Mucosa of gallbladder (tissue), 1 donor: ENCODE results near the gene GABBR1. TPM values are rescaled to one million over a fixed set of nuclear protein-coding genes. Genes with fewer than 3 reads are reported as not detected.
"Not testable (repeated sequence)": the region's sequence is repeated elsewhere in the genome, so short reads cannot be mapped to it uniquely, and the experiment has no call there.

Source experiments
- DNase-seq: peaks from one replicate; pipeline ENCODE4 v3.0.0-alpha.2; 2020; ENCODE audit warnings: low spot score
- total RNA-seq: library from RNA; stranded (reverse); gene quantifications from one replicate; pipeline ENCODE4 v1.2.1, GENCODE V29; 2021
- donor health status: DM: no; HTN: no; CAD: no.

The GABBR1 gene
- 52.4 TPM for total RNA-seq

GRCh38 chr6:29632789-29633533 is at the start of gene GABBR1:
GABBR1 (minus strand) TSS chr6:29633183; CDS start chr6:29632385, 798 bp downstream.
- peak; percentile 83 for DNase-seq

GRCh38 chr6:29681811-29682210 is 48.8 kb upstream of the GABBR1 start:
- DNase-seq = no peak

- no peak for DNase-seq
Observed at GRCh38 chr6:29680904-29681303, 47.9 kb upstream of the GABBR1 start, which contains the start of gene ZFP57. ZFP57 (minus strand) TSS chr6:29681152; CDS start chr6:29677003, 4,149 bp downstream.

- no peak for DNase-seq
Observed at GRCh38 chr6:29680416-29680815, 47.4 kb upstream of the GABBR1 start.

GRCh38 chr6:29679962-29680361 is 47.0 kb upstream of the GABBR1 start:
- no peak for DNase-seq

GRCh38 chr6:29678114-29678513 is 45.1 kb upstream of the GABBR1 start:
- DNase-seq = no peak

GRCh38 chr6:29676981-29677601 is 44.1 kb upstream of the GABBR1 start:
- DNase-seq = peak; percentile 12

- DNase-seq = no peak
Observed at GRCh38 chr6:29675561-29675960, 42.6 kb upstream of the GABBR1 start.

- DNase-seq = no peak
Observed at GRCh38 chr6:29674008-29674407, 41.0 kb upstream of the GABBR1 start.

- no peak for DNase-seq
Observed at GRCh38 chr6:29673161-29673560, 40.2 kb upstream of the GABBR1 start.

GRCh38 chr6:29672116-29672515 is 39.1 kb upstream of the GABBR1 start:
- DNase-seq = not testable (repeated sequence)

- DNase-seq = no peak
Observed at GRCh38 chr6:29671026-29671425, 38.0 kb upstream of the GABBR1 start.

GRCh38 chr6:29667158-29667557 is 34.2 kb upstream of the GABBR1 start:
- DNase-seq = no peak

GRCh38 chr6:29666826-29667130 is 33.8 kb upstream of the GABBR1 start:
- no peak for DNase-seq

GRCh38 chr6:29665942-29666825 is 33.2 kb upstream of the GABBR1 start:
- no peak for DNase-seq

GRCh38 chr6:29663300-29664042 is 30.5 kb upstream of the GABBR1 start:
- no peak for DNase-seq

GRCh38 chr6:29661502-29662141 is 28.6 kb upstream of the GABBR1 start:
- DNase-seq = not testable (repeated sequence)

- no peak for DNase-seq
Observed at GRCh38 chr6:29661071-29661470, 28.1 kb upstream of the GABBR1 start.

GRCh38 chr6:29656798-29657197 is 23.8 kb upstream of the GABBR1 start, which contains the start of gene MOG:
MOG (plus strand) TSS chr6:29657092; CDS start chr6:29657210, 118 bp downstream.
- no peak for DNase-seq

GRCh38 chr6:29656157-29656556 is 23.2 kb upstream of the GABBR1 start:
- DNase-seq = no peak

- no peak for DNase-seq
Observed at GRCh38 chr6:29655658-29656057, 22.7 kb upstream of the GABBR1 start.
